ENCODE data around the gene CCL3. TPM values are rescaled to one million over a fixed set of nuclear protein-coding genes. Genes with fewer than 3 reads are reported as not detected.
"Not testable (repeated sequence)": the region's sequence is repeated elsewhere in the genome, so short reads cannot be mapped to it uniquely, and the experiment has no call there.

The CCL3 gene
- polyA plus RNA-seq, 1 of the 3 experiments (the other 2 are of a cell fraction) = not detected

DNA sequence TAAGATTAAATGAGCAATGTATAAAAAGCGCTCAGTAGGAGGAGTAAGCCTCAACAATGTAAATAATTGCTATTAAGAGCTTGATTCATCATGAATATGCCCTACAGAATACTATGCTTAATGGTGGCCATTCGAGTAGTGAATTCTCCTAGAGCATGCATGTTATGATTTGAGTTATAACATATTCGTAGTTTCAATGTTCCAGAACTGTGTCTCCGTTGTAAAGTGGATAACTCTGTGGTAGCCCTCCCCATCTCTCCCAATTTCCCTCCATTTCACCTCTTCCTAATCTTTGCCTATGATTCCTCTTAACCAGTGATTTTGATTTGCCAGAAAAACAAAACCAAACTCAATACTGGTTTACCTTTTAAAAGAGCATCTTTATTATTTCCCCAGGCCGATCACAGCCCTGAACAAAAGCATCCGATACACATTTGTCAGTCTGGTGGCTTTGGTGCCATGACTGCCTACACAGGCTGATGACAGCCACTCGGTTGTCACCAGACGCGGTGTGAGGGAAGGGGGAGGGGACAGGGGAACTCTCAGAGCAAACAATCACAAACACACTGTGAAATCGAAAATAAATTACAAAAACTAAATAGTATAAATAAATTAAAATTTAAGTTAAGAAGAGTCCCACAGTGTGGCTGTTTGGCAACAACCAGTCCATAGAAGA is 1.9 kb downstream of the CCL3 start:
- H3K4me1 ChIP-seq (ENCODE audit: control insufficient read depth in 1 of 2, insufficient read depth in 2 of 2, low read depth in 1 of 2, low read length in 1 of 2); H3K9ac ChIP-seq; H3K79me2 ChIP-seq (ENCODE audit: insufficient read depth); H3K9me2 ChIP-seq; H3K36me3 ChIP-seq (replicated peaks in 1 of 2; ENCODE audit: control insufficient read depth in 1 of 2, insufficient read depth in 2 of 2, low read length in 1 of 2); H3K4me2 ChIP-seq; H2AFZ ChIP-seq (ENCODE audit: low read depth); H3K9me3 ChIP-seq; H3K27ac ChIP-seq (ENCODE audit: low read depth in 2 of 2, low read length in 1 of 2); POLR2A ChIA-PET; H3F3A ChIP-seq (replicated peaks; ENCODE audit: insufficient read depth); DNase-seq; H4K20me1 ChIP-seq (ENCODE audit: insufficient read depth); H3K4me3 ChIP-seq (ENCODE audit: low read depth in 2 of 2, low read length in 1 of 2): not testable (repeated sequence)
- CTCF ChIA-PET = interaction anchor here (0.5 kb wide), 1 partner anchor 147 kb away, joined by 3 read pairs; no protein-coding TSS in a partner anchor
- peaks cover 34% of the 10 kb centered on the region for H3K27me3 ChIP-seq (ENCODE audit: insufficient read depth)
- WGBS (ENCODE audit: low lambda C conversion rate) = 5% methylated on average over 10 of the region's 10 CpGs

DNA sequence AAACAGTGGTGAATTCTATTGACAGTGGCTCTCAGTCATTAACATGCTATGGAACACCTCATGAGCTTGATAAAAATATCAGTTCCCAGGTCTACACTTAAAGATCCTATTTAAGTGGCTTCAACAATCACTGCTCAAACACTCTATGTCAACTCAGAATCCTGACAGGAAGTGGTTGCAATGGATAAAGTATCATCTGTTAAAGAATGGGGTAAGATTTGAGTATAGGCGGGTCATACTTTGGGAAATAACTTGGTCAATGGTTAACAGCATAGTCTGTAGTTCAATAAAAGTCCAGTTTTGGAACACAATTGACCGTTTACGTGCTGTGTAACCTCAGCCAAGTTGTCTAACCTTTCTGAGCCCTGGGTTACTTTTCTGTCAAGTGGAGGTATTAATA is 2.5 kb downstream of the CCL3 start:
- WGBS (ENCODE audit: low lambda C conversion rate) = 0% methylated on average over 1 of the region's 3 CpGs
- H3K9ac ChIP-seq; H3K4me2 ChIP-seq; CTCF ChIA-PET; H3K79me2 ChIP-seq (ENCODE audit: insufficient read depth); H3K36me3 ChIP-seq (replicated peaks in 1 of 2; ENCODE audit: control insufficient read depth in 1 of 2, insufficient read depth in 2 of 2, low read length in 1 of 2); H2AFZ ChIP-seq (ENCODE audit: low read depth); H3K4me1 ChIP-seq (ENCODE audit: control insufficient read depth in 1 of 2, insufficient read depth in 2 of 2, low read depth in 1 of 2, low read length in 1 of 2); H3K4me3 ChIP-seq (ENCODE audit: low read depth in 2 of 2, low read length in 1 of 2); DNase-seq; H3K9me3 ChIP-seq; H3K27ac ChIP-seq (ENCODE audit: low read depth in 2 of 2, low read length in 1 of 2); H4K20me1 ChIP-seq (ENCODE audit: insufficient read depth); H3K9me2 ChIP-seq; H3F3A ChIP-seq (replicated peaks; ENCODE audit: insufficient read depth); POLR2A ChIA-PET: not testable (repeated sequence)
- peaks cover 34% of the 10 kb centered on the region for H3K27me3 ChIP-seq (ENCODE audit: insufficient read depth)

DNA sequence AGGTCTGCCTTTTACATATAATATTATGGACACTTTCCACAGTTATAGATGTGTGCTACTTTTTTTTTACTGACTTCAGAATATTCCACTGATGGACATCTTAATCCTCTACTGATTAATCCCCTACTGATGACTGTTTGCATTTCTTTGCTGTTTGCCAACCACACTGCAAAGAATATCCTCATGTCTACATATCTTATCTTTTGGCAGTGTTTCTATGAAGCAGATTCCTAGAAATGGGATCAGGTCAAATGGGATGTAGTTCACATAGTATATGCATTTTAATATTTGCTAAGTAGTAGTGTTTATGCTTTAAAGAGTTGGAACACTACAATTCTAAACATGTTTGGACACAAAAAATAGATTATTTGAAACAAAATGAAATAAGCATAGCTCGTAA is 3.2 kb downstream of the CCL3 start:
- Histone ChIP-seq H3K36me3 (replicated peaks in 1 of 2; ENCODE audit: control insufficient read depth in 1 of 2, insufficient read depth in 2 of 2, low read length in 1 of 2) (no peaks in the 10 kb centered on the region), H4K20me1 (ENCODE audit: insufficient read depth) (no peaks in the 10 kb centered on the region), H3K79me2 (ENCODE audit: insufficient read depth) (no peaks in the 10 kb centered on the region), H3K4me1 (ENCODE audit: control insufficient read depth in 1 of 2, insufficient read depth in 2 of 2, low read depth in 1 of 2, low read length in 1 of 2) (no peaks in the 10 kb centered on the region), H3K27ac (ENCODE audit: low read depth in 2 of 2, low read length in 1 of 2) (no peak overlapping the region), H2AFZ (ENCODE audit: low read depth) (no peak overlapping the region), H3K9me2 (no peaks in the 10 kb centered on the region), H3F3A (replicated peaks; ENCODE audit: insufficient read depth) (no peaks in the 10 kb centered on the region), H3K9me3 (no peaks in the 10 kb centered on the region), H3K4me3 (ENCODE audit: low read depth in 2 of 2, low read length in 1 of 2) (no peak overlapping the region), H3K9ac (no peak overlapping the region), H3K27me3 (ENCODE audit: insufficient read depth) (peaks cover 28% of the 10 kb centered on the region), H3K4me2 (no peak overlapping the region)
- 34% methylated on average over 1 of the region's 1 CpG for WGBS (ENCODE audit: low lambda C conversion rate)
- POLR2A ChIA-PET = no interaction called here
- TF ChIP-seq FOXM1 (IDR thresholded peaks at IDR 0.05; ENCODE audit: low read depth) = no peak
- no peak for TF ChIP-seq RAD21 (IDR thresholded peaks at IDR 0.05; ENCODE audit: low read length)
- no peak for TF ChIP-seq FOXJ3 (CRISPR knock-in tag; IDR thresholded peaks at IDR 0.05)
- no peak for DNase-seq
- CTCF ChIA-PET = interaction anchor here (0.8 kb wide), 1 partner anchor 14 kb away, joined by 4 read pairs; no protein-coding TSS in a partner anchor

DNA sequence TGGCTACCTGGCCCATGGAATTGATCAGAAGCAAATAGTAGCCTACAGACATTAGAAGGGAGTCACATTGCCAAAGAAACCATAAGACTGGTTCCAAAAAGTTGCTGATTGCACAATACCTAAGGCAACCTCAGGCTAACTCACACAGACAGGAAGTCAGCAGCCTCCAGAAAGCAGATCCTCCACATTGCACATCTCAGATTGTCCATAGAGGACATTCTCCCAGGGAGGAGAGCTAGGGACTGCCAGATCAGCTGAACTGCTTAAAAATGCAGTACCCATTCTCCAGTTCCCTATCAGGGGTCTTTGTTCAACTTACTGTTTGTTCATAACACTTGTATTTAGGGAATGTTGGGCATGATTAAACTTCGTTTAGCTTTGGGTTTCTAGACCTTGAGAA is 4.2 kb downstream of the CCL3 start:
- H4K20me1 ChIP-seq (ENCODE audit: insufficient read depth) = no peaks in the 10 kb centered on the region
- WGBS (ENCODE audit: low lambda C conversion rate) = 0% methylated on average over 1 of the region's 1 CpG
- H3K4me3 ChIP-seq (ENCODE audit: low read depth in 2 of 2, low read length in 1 of 2) = no peak overlapping the region
- H3K4me2 ChIP-seq = no peak overlapping the region
- H3K27me3 ChIP-seq (ENCODE audit: insufficient read depth) = peaks cover 20% of the 10 kb centered on the region; the same call in 1 of the 2 replicates
- no peak overlapping the region for H3K27ac ChIP-seq (ENCODE audit: low read depth in 2 of 2, low read length in 1 of 2)
- H3K9me2 ChIP-seq = no peaks in the 10 kb centered on the region
- H3K36me3 ChIP-seq (replicated peaks in 1 of 2; ENCODE audit: control insufficient read depth in 1 of 2, insufficient read depth in 2 of 2, low read length in 1 of 2) = no peaks in the 10 kb centered on the region
- ChIA-PET CTCF (interaction anchor here (0.8 kb wide), 1 partner anchor 13 kb away, joined by 4 read pairs; no protein-coding TSS in a partner anchor), POLR2A (no interaction called here)
- no peak overlapping the region for H2AFZ ChIP-seq (ENCODE audit: low read depth)
- no peaks in the 10 kb centered on the region for H3K9me3 ChIP-seq
- no peaks in the 10 kb centered on the region for H3K79me2 ChIP-seq (ENCODE audit: insufficient read depth)
- no peaks in the 10 kb centered on the region for H3K4me1 ChIP-seq (ENCODE audit: control insufficient read depth in 1 of 2, insufficient read depth in 2 of 2, low read depth in 1 of 2, low read length in 1 of 2)
- no peak for DNase-seq
- no peak overlapping the region for H3K9ac ChIP-seq
- no peaks in the 10 kb centered on the region for H3F3A ChIP-seq (replicated peaks; ENCODE audit: insufficient read depth)
- TF ChIP-seq, protein P1, sequence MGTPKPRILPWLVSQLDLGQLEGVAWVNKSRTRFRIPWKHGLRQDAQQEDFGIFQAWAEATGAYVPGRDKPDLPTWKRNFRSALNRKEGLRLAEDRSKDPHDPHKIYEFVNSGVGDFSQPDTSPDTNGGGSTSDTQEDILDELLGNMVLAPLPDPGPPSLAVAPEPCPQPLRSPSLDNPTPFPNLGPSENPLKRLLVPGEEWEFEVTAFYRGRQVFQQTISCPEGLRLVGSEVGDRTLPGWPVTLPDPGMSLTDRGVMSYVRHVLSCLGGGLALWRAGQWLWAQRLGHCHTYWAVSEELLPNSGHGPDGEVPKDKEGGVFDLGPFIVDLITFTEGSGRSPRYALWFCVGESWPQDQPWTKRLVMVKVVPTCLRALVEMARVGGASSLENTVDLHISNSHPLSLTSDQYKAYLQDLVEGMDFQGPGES (IDR thresholded peaks at IDR 0.05; ENCODE audit: low read depth, low read length) = no peak
- TF ChIP-seq GATA2 (CRISPR knock-in tag; IDR thresholded peaks at IDR 0.05) (no peak), NRF1 (IDR thresholded peaks at IDR 0.05; ENCODE audit: low read depth, low read length) (no peak), TEAD4 (IDR thresholded peaks at IDR 0.05; ENCODE audit: borderline replicate concordance, insufficient read depth) (no peak), EP300 (IDR thresholded peaks at IDR 0.05; ENCODE audit: borderline replicate concordance in 1 of 2, low read depth in 1 of 2, low read length in 1 of 2) (no peak), NFIC (IDR thresholded peaks at IDR 0.05; ENCODE audit: borderline replicate concordance) (no peak)
- TF ChIP-seq, protein P2, sequence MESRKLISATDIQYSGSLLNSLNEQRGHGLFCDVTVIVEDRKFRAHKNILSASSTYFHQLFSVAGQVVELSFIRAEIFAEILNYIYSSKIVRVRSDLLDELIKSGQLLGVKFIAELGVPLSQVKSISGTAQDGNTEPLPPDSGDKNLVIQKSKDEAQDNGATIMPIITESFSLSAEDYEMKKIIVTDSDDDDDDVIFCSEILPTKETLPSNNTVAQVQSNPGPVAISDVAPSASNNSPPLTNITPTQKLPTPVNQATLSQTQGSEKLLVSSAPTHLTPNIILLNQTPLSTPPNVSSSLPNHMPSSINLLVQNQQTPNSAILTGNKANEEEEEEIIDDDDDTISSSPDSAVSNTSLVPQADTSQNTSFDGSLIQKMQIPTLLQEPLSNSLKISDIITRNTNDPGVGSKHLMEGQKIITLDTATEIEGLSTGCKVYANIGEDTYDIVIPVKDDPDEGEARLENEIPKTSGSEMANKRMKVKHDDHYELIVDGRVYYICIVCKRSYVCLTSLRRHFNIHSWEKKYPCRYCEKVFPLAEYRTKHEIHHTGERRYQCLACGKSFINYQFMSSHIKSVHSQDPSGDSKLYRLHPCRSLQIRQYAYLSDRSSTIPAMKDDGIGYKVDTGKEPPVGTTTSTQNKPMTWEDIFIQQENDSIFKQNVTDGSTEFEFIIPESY (IDR thresholded peaks at IDR 0.05; ENCODE audit: borderline replicate concordance, low read depth) = no peak
- TF ChIP-seq, protein P3, sequence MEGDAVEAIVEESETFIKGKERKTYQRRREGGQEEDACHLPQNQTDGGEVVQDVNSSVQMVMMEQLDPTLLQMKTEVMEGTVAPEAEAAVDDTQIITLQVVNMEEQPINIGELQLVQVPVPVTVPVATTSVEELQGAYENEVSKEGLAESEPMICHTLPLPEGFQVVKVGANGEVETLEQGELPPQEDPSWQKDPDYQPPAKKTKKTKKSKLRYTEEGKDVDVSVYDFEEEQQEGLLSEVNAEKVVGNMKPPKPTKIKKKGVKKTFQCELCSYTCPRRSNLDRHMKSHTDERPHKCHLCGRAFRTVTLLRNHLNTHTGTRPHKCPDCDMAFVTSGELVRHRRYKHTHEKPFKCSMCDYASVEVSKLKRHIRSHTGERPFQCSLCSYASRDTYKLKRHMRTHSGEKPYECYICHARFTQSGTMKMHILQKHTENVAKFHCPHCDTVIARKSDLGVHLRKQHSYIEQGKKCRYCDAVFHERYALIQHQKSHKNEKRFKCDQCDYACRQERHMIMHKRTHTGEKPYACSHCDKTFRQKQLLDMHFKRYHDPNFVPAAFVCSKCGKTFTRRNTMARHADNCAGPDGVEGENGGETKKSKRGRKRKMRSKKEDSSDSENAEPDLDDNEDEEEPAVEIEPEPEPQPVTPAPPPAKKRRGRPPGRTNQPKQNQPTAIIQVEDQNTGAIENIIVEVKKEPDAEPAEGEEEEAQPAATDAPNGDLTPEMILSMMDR (IDR thresholded peaks at IDR 0.05) = no peak

All from SK-N-SH (cell line).